HG03159 (cell line): Measurements from ENCODE around the gene KIRREL1.

Source experiments
- ATAC-seq: cut with Tn5 transposase; IDR thresholded peaks from one replicate; pipeline ENCODE4 v1.9.1; 2021; ENCODE audit warnings: mild to moderate bottlenecking, moderate library complexity; ENCODE audit not compliant: unreplicated experiment

KIRREL1 gene

DNA sequence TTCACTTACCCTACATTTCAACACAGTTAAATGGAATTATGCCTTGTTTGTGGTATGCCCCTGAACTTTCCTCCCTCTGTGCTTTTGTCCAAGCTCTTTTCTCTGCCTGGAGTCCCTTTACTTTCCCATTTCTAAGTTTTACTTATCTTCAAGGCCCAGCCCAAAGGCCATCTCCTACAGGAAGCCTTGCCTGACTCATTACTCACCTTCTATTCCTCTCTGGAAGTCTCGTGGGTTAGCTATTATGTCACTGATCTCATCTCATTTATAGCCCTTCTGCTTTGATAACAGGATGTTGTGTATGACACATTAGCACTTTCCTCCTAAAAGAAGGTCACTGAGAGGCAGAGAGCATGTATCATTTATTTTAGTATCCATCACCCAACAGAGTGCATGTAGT lies 108.5 kb downstream of the KIRREL1 start:
- ATAC-seq = no peak

DNA sequence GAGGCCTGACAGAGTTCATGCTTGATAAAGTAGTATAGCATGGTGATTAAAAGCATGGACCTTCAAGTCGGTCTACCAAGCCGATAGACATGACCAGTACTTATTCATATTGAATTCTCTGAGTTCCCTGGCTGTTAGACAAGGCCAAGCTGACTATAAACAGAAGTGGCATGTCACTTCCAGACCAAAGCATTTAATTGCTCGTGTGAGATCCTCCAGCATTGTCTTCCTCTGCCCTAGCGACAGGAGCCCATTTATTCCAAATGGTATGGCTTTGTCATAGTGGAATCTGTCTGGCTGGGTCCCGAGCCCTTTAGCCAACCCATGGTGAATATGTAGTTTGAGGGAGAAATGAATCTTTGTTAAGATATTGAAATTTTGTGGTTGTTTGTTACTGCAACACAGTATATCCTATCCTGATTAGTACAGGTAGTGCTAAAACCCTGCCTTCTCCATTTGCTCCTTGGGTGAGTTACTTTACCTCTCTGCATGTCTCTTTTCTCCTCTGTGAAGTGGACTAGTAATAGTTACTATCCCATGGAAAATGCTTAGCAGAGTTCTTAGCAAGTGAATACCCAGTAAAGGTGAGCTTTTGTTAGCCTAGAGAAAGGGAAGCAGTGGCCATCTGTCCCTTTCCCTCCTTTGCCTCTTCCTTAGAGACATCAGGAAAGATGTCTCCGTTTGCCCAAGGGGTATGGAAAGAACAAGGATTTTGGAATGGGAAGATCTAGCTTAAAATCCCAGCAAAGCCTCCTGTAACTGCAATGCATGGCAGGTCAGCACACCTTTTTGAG lies 109.6 kb downstream of the KIRREL1 start:
- ATAC-seq = no peak

DNA sequence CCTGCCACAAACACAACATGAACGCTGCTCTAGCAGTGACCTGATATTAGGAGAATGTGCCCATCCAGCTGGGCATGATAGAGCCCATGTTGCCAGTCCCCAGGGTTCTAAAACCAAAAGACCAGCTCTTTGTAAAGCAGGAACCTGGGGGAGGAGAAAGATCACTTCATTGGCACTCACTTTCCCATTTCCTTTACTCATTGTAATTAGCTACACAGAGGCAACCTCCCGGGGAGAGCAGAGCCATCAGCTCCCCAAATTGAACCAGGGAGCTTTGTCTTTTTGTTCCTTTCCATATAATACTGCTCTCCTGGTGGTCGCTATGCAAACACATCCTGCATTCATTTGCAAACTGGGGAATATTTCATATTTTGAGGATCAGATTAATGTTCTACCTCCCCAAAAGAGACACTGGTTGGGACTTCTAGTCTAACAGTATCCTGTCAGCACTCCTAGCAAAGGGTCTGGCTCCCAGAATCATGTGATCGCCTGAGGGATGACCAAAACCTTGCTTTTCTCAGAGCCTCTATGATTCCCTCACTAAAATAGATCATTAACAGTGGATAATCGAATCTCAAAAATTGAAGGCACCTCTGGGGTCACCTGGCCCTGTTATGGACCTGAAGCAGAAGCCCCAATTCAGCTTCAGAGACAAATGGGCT lies 110.5 kb downstream of the KIRREL1 start:
- no peak for ATAC-seq

DNA sequence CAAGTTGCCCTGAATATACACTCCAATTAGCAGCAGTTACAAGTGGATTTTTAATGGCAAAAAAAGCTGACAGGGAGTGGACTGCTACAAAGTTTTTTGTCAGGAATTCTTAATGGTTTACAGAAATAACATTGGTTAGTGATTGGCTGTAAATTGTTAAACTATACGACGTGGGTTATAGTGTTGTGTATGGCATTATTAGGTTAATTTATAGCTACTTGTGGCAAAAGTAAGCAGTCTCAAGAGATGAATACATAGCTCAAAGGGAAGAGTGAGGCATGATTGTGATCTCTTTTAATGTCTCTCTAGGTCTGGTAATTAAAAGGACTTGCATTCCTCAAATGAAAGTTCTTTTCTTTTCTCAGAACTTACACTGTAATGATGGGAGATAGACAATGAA lies 111.4 kb downstream of the KIRREL1 start:
- no peak for ATAC-seq

DNA sequence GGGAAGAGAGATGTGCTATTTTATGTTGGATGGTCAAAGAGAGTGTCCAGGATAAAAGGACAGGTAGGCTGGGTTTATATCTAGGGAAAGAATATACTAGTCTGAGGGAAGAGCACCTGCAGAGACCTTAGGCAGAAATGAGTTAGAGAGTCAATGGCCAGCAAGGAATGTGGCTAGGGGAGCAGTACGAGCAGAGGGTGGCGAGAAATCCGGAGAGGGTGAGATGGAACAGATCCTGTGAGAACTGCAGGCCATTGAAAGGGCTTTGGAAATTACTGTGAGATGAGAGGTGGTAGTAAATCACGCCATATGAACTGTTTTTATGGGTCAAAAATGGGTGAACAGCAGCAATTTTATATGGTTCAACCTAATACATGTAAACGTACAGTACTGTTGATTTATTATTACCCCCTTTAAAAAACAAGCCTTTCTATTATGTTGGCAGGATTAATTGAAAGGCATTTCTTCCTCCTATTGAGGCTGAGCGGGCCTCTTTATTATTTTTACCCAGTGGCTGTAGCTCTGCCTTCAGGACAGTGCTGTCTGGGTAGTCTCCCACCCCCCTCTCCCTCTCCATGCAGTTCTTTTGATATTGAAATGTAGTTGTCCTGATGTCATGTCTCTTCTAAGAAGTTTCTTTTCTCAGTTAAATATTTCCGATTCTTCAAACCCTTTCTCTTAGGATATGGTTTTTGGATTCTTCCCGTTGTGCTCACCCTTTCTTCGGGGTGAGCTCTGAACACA lies 112.1 kb downstream of the KIRREL1 start:
- no peak for ATAC-seq

DNA sequence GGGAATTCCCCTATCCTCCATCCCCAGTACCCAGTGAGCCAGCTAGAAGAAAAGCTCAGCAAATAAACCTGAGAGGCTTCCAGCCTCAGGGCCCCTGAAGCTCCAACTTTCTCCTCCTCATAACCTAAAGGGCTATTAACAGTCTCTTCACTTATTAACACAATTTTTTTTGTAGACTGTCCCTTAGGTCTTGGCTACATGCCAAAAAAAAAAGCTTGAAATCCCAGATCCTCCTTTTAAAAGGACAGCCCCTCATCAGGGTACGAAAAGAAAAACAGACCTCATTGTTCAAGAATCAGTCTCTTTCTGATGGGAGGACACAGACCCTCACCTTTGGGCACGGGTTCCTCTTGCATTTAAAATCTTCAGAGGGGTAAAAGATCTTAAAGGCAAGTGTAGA lies 114.5 kb downstream of the KIRREL1 start:
- ATAC-seq = no peak

DNA sequence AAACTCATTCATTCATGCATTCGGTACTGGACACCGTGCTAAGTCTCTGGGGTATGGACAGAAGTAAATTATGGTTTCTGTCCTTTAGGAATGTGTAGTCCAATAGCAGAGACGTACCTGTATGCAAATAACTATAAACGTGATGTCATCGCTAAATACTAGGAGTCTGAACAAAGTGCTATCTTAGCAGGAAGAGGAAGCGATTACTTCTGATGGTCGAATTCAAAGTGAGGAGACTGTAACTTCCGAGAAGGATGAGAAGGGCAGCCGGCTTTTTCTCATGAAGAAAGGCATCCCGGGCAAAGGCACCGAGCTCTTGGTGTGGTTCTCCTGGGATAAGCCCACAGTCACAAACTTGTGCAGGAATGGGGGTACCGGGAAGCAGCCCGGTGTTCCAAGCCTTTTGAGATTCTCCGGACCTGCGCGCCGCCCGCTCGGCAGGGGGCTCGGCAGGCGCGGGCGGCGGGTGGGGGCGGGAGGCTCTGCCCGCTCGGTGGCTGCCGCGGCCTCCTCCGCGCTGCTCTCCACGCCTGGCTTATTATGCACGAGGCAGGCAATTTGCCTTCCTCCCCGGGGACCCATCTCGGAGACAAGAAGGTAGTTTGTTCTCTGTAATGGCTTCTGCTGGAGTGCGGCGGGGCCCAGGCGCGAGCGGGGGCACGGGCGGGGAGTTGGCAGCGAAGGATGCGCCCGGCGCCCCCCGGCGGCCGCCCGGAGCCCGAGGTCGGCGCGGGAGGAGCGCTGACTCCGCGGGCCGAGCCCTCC lies 119.7 kb downstream of the KIRREL1 start:
- no peak for ATAC-seq

DNA sequence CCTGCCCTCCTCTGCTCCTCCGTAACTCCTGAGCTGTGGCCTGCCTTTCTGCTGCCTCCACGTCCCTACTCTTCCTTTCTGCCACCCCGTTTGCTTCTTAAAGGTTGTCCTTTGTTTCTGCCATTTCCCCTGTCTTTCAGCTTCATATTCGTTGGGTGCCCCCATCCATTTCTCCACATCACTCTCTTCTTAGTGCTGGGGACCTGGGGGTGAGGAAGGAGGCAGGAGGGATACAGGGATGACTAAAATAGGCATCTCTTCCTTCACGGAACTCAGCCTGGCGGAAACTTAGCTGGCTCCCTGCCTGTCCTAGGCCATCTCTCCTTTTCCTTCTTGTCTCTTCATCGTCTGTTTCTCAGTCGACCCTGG lies 120.3 kb downstream of the KIRREL1 start:
- no peak for ATAC-seq

DNA sequence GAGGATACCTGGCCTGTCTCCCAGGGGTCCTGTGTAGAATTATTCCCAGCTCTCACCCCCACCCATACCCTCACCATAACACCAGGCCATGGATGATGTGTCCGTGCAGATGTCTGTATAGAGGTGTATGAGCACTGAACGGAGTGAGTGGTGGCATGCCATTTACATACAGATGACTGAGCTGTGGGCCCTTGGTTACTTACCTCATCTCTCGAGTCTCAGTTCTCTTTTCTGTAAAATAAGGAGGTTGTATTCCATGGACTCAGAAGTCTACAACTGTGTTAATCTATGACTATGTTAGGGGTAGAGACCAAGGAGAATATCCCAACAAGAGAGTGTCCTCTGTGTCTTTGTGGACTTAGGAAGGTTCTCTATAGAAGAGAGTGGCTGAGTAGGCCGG lies 121.7 kb downstream of the KIRREL1 start:
- peak; percentile 79 for ATAC-seq

DNA sequence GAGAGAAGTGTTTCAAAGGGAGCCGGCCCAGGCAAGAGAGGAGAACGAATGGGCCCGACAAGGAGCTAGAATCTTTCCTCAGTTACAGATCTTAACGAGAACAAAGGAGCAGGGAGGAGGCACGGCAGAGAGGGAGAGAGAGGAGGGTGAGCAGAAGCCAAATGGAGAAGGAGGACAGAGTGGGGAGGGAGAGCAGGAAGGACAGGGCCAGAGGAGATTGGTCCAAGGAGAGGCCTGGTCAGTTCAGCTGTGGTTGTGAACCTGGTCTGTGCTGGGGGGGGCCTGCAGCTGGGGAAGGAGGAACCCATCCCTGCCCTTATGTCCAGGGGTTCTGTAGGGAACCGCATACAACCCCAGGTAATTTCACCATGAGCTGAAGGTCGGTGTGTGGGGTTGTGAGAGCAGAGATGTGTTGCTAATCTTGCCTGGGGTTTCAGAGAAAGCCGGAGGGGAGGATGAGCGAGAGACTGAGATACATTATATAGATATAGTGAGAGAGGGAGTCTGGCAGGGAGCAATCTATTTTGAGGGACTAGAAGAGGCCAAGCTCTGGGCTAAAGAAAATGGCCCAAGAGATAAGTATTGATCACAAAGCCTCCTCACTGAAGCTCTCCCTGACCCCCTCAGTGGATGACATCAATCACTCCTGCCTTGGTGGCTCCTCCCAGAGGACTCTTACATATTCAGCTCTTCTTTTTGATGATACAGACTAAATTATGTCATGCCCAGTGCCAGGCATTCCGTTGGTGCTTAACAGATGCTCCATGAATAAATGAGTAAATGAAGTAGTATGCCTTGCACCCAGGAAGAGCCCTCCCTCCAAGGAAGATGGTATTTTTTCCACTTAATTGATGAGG lies 123.1 kb downstream of the KIRREL1 start:
- ATAC-seq = no peak

DNA sequence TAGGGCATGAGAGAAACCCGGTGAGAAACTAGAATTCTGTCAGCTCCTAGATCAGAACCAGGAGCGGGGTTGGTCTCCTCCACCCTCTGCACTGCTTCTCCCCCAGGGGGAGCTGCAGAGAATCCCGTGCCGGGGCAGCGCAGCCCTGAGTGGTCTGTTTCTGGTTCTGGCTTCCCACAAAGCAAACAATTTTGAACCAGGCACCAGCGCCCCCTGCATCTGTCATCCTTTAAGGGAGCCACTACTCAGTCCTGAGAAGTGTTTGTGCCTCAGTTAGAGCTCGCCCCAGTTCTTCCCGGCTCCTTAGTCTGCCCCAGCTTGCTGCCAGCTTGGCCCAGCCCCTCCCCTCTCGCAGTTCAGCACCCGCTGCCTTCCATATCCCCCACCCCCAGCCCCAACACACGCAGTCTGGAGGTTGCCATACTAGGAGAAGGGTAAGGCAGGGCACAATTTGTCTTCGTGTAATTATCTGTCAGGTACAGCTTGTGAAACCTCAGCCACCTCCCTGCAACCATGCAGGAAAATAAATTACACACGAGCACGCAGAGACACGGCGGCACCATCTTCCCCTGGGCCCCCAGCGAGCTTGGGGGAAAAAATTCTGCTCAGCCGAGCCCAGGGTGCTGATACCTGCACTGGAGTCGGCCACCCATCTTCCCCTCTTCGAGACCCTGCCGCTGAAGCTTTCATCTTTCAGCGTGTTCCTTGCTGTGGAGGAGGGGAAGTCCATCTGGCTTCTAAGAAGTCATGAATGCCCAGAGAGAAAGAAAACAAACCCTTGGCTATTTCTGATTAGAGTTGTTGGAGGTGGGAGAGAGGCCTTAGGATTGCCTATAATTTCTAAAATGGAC lies 124.6 kb downstream of the KIRREL1 start:
- ATAC-seq = no peak

DNA sequence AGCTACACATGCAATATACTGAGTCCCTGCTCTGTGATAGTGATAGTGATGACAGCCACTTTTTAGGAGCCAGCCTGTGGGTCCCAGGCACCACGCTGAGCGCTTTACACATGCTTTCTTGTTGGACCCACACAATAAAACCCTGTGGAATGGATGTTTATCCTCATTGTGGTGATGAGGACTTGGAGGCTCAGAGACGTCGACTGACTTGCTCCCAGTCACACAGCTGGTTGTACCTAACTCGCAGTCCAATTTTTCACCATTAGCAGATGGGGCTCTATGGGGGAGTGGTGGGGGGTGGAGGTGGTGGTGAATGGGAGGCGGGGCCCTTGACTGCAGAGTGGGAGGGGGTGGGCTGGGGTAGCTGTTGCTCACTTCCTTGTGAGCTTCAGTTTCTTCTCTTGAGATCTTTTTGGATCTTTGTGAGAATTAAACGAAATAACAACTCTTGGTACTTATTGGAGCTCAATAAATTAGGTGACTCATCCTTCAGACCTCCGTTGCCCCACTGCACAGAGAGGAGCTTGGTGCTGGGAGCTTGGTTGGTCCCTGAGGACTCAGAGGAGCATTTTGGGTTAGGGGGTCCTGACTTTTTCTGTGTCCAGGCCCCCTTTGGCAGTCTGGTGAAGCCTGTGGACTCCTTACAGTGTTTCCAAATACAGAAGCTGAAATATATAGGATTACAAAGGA lies 125.4 kb downstream of the KIRREL1 start:
- ATAC-seq = no peak

DNA sequence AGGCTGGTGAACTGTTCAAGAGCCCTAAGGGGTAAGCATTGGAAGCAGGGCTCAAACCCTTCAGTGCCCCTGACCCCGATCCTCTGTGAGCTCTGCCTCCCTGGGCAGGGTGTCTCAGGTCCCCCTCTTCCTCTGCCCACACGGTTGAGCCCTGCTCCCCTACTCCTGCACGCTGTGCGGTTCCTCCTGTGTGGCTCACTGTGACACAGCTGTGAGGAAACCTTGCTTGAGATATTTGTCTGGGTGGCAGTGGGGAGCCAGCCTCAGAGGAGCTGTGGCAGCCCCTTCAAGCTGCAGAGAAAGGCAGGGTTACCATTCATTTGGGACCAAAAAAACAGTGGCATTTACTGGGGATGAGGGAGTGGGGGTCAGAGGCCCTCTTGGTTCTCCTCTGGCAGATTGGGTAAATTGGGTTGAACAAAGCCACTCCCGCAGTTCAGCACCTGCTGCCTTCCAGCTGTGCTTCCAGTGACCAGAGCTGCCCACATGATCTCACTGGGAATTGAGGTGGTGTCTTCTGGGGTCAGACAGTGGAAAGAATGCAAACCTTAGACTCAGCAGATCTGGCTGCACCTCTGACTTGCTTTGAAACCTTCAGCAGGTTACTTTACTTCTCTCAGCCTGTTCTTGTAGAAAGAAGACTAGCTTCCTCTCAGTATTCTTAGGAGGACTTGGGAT lies 126.7 kb downstream of the KIRREL1 start:
- ATAC-seq = no peak

DNA sequence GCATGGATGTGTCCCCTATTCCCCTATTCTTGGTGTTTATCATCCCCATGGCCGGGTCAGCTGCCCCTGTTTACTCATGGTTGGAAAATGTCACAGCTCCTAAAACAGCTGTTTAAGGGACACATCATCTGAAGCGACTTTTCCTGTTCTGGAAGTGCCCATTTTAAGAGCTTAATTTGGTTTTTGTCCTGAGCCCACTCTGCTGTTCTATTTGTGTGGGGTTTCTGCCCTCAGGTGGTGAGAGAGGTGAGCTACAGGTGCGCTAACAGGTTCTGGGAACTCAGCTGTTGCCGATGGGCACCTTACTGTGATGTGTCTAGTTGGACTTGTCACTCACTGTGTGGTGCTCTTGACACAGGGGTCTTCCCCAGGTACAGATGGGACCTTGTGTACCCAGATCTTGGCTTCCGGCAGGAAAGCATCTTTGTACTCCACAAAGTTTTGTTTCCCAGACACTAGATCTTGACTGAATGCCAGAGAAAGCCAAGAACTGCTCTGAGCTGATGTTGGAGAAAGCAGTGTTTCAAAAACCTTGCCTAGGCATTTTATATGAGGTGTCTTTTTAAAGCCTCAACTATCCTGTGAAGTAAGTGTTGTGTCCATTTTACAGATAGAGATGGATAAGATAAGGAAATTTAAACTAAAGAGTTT lies 128.3 kb downstream of the KIRREL1 start:
- ATAC-seq = no peak

DNA sequence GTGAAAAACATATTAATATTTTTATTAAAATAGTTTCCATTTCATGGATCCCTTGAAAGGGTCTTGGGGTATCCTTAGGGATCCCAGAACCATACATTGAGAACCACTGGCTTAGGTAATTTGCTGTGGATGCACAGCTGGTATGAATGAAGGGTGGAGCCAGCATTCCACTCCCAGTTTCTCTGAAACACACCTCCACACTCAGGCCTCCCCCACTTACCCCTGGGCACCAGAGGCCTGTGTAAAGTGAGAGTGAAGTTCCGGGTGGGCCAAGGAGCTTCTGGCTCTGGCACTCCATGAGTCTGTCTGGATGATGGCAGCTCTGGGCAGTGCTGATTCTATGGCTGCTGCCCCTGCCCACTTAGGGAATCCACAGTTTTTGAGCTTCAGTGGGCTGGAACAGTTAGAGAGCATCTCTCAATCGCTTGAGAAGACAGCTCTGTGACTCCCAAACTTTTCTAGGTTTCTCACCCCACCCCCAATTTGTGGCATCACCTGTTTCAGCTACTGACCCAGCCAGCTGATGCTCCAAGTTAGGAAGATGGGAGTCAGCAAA lies 129.5 kb downstream of the KIRREL1 start:
- no peak for ATAC-seq

DNA sequence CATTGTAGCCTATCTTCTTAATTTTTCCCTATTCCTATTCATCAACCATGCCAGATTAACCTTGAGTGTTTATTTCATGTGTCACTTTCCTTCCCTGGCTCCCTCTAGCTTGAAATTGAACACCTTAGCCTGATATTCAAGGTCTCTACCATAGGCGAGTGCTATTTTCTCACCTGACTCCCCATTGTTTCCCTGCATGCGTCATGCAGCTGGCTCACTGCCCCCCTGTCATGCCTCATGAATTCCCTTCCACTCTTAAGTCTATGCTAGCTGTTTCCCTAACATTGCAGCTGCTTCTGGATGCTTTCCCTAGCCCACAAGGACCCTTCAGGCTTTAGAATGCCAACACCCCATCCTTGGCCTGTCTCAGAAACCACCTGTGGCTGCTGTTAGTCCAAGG lies 130.6 kb downstream of the KIRREL1 start:
- ATAC-seq = no peak

DNA sequence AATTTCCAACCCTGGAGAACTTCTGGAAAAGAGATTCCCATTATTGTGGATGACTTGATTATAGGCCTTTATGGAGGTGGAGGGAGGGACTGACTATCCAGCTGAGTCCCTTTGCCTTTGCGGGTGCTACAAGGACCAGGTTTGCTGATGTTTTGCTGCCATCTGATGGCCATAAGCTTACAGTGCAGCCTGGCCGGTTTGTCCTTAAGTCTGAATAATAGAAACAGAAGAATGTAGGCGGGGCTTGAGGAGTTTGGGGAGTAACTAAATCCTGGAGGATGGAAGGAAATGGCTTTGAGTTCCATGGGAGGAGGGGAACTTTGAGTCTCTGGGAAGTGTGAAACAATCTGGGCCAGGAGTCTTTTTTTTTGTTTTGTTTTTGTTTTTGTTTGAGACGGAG lies 131.6 kb downstream of the KIRREL1 start:
- peak; percentile 81 for ATAC-seq
